Upper lobe of right lung (tissue), 1 donor: ENCODE results near the gene CNEP1R1. TPM values are rescaled to one million over a fixed set of nuclear protein-coding genes. Genes with fewer than 3 reads are reported as not detected.
A peak's percentile ranks its signal among the peaks of the same experiment; 100 is the strongest.
"Not testable (repeated sequence)": the region's sequence is repeated elsewhere in the genome, so short reads cannot be mapped to it uniquely, and the experiment has no call there.

Experiments used
- ATAC-seq: fragments of 200-7000 bp; cut with Tn5 transposase; one replicate; pipeline ENCODE4 v1.9.1; 2020; ENCODE audit warnings: mild to moderate bottlenecking, moderate library complexity
- DNase-seq: peaks from one replicate; pipeline ENCODE4 v3.0.0-alpha.2; 2020
- H3K27ac ChIP-seq: fragments of 200-600 bp; one replicate; pipeline ENCODE4 v1.8.0; 2022
- H3K27me3 ChIP-seq: fragments of 200-600 bp; one replicate; pipeline ENCODE4 v1.8.0; 2022; ENCODE audit warnings: mild to moderate bottlenecking
- H3K36me3 ChIP-seq: fragments of 200-600 bp; one replicate; pipeline ENCODE4 v1.8.0; 2022
- H3K4me1 ChIP-seq: fragments of 200-600 bp; one replicate; pipeline ENCODE4 v1.8.0; 2022
- H3K4me3 ChIP-seq: fragments of 200-600 bp; one replicate; pipeline ENCODE4 v1.8.0; 2022; ENCODE audit warnings: mild to moderate bottlenecking
- H3K9me3 ChIP-seq: fragments of 200-600 bp; one replicate; pipeline ENCODE4 v1.8.0; 2022
- intact Hi-C: fragments of 100-400 bp; cut with DNase I; formaldehyde crosslinking; loops from one replicate; pipeline ENCODE4 v1.11.0; 2022
- total RNA-seq: library from RNA; stranded (reverse); fragmentation: NEBNext Ultra II Directional; extraction: Animal tissue kit (Norgen Biotek cat#: 25700); gene quantifications from one replicate; pipeline ENCODE4 v1.2.1, GENCODE V29; 2021
- TF ChIP-seq, protein P1 (sequence below): fragments of 200-600 bp; IDR thresholded peaks from one replicate; pipeline ENCODE4 v1.8.0; 2022; ENCODE audit warnings: antibody characterized with exemption
- donor health status: DM: no; HTN: yes; CAD: no; lungs with severe emphysema.

The CNEP1R1 gene
- total RNA-seq, 1 donor from 2014 or later, result 21.9 TPM

DNA sequence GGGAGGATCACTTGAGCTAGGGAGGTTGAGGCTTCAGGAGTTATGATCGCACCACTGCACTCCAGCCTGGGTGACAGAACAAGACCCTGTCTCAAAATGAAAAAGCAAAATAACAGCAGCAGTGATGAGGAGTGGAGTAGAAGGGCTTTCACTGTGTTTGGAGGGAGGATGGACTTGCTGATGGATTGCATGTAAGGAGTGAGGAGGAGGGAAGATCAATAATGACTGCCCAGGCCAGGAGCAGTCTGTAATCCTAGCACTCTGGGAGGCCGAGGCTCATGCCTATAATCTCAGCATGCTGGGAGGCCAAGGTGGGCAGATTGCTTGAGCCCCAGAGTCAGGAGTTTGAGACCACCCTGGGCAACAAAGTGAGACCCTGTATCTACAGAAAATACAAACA lies 14.8 kb upstream of the CNEP1R1 start:
- DNase-seq (no peak), ATAC-seq (no peak)
- TF ChIP-seq, protein P1, sequence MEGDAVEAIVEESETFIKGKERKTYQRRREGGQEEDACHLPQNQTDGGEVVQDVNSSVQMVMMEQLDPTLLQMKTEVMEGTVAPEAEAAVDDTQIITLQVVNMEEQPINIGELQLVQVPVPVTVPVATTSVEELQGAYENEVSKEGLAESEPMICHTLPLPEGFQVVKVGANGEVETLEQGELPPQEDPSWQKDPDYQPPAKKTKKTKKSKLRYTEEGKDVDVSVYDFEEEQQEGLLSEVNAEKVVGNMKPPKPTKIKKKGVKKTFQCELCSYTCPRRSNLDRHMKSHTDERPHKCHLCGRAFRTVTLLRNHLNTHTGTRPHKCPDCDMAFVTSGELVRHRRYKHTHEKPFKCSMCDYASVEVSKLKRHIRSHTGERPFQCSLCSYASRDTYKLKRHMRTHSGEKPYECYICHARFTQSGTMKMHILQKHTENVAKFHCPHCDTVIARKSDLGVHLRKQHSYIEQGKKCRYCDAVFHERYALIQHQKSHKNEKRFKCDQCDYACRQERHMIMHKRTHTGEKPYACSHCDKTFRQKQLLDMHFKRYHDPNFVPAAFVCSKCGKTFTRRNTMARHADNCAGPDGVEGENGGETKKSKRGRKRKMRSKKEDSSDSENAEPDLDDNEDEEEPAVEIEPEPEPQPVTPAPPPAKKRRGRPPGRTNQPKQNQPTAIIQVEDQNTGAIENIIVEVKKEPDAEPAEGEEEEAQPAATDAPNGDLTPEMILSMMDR, result no peak
- intact Hi-C loops, result no loop called here
- H3K27me3 ChIP-seq, result no peaks in the 10 kb centered on the region
- no peaks in the 10 kb centered on the region for H3K36me3 ChIP-seq
- H3K4me1 ChIP-seq, result no peaks in the 10 kb centered on the region
- no peaks in the 10 kb centered on the region for H3K9me3 ChIP-seq
- H3K27ac ChIP-seq, result no peak overlapping the region
- H3K4me3 ChIP-seq, result no peak overlapping the region

DNA sequence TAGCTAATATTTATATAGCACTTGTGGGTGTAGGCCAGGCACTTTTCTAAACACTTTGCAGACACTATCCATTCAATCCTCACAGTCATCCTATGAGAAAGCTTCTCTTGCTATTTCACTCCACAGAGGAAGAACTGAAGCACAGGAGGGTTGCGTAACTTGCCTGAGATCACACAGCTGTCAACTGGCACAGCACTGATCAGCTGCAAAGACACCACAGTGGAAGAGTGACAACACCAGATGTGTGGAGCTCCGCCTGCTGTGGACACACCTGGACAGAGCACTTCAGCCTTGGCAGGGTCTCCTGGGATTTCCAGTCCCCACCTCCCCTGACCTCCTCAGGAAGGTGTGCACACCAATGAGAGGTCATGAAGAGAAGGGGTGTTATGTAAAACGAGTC lies 13.3 kb upstream of the CNEP1R1 start:
- Histone ChIP-seq H3K27me3 (no peaks in the 10 kb centered on the region), H3K27ac (no peak overlapping the region), H3K9me3 (no peaks in the 10 kb centered on the region), H3K36me3 (no peaks in the 10 kb centered on the region), H3K4me1 (no peaks in the 10 kb centered on the region), H3K4me3 (no peak overlapping the region)
- TF ChIP-seq, protein P1, result no peak
- ATAC-seq (peak; percentile 66), DNase-seq (no peak)
- intact Hi-C loops, result no loop called here

DNA sequence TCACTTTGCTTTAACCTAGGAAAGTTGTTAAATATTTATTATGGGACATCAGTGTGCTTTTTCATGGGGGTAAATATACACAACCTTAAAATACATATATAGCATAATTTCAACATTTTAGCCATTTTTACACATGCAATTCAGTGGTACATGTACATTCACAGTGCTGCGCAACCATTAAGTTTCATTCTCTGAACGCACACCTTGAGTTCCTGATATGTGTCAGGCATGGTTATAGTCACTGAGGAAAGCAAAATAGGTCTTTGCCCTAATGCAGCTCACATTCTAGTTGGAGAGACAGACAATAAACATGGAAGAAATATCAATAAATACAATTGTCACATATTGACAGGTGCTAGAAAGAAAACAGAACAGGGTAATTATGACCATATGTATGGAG lies 12.8 kb upstream of the CNEP1R1 start:
- H3K4me3 ChIP-seq, result no peak overlapping the region
- H3K4me1 ChIP-seq, result no peaks in the 10 kb centered on the region
- H3K27me3 ChIP-seq, result no peaks in the 10 kb centered on the region
- TF ChIP-seq, protein P1, result no peak
- H3K27ac ChIP-seq, result no peak overlapping the region
- intact Hi-C loops, result no loop called here
- no peak for DNase-seq
- no peaks in the 10 kb centered on the region for H3K9me3 ChIP-seq
- no peak for ATAC-seq
- H3K36me3 ChIP-seq, result no peaks in the 10 kb centered on the region

DNA sequence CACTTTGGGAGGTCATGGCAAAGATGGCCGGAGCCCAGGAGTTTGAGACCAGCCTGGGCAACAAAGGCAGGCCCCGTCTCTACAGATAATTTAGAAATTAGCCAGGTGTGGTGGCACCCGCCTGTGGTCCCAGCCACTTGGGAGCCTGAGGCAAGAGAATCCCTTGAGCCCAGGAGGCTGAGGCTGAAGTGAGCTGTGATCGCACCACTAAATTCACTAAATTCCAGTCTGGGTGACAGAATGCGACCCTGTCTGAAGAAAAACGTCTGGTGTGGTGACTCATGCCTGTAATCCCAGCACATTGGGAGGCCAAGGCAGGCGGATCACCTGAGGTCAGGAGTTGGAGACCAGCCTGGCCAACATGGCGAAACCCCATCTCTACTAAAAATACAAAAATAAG lies 10.8 kb upstream of the CNEP1R1 start:
- not testable (repeated sequence) for H3K36me3 ChIP-seq, ATAC-seq

DNA sequence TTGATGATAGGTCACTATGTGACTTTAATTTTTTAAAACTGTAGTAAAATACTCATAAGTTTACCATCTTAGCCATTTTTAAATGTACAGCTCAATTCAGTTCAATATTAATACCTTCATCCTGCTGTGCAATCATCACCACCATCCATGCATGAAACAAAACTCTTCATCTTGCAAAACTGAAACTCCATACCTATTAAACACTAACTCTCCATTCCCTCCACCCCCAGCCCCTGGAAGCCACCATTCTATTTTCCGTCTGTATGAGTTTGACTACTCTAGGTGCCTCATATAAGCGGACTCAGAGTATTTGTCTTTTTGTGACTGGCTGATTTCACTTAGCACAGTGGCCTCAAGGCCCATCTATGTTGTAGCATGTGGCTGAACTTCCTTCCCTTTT lies 9.4 kb upstream of the CNEP1R1 start:
- Histone ChIP-seq H3K4me1 (no peaks in the 10 kb centered on the region), H3K36me3 (no peaks in the 10 kb centered on the region), H3K27ac (no peak overlapping the region), H3K4me3 (no peak overlapping the region), H3K27me3 (no peaks in the 10 kb centered on the region), H3K9me3 (no peaks in the 10 kb centered on the region)
- TF ChIP-seq, protein P1, result no peak
- DNase-seq (no peak), ATAC-seq (no peak)
- intact Hi-C loops, result no loop called here

More for the DNA sequence above, 10.8 kb upstream of the CNEP1R1 start:
- intact Hi-C loops, H3K27ac ChIP-seq, H3K4me3 ChIP-seq, H3K9me3 ChIP-seq, DNase-seq, H3K4me1 ChIP-seq, H3K27me3 ChIP-seq: not testable (repeated sequence)

DNA sequence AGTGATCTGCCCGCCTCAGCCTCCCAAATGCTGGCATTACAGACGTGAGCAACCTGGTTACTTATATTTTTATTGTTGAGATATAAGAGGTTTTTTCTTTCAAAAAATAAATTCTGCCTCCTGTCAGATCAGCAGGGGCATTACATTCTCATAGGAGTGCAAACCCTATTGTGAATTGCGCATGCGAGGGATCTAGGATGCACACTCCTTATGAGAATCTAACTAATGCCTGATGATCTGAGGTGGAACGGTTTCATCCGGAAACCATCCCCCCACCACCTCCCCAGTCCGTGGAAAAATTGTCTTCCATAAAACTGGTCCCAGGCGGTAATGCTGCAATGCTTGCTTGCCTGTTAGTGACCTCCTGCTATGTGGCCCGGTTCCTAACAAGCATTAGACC lies 7.5 kb upstream of the CNEP1R1 start:
- Histone ChIP-seq H3K36me3 (no peaks in the 10 kb centered on the region), H3K4me3 (no peak overlapping the region), H3K4me1 (no peaks in the 10 kb centered on the region), H3K9me3 (no peaks in the 10 kb centered on the region), H3K27me3 (no peaks in the 10 kb centered on the region), H3K27ac (no peak overlapping the region)
- ATAC-seq (no peak), DNase-seq (no peak)
- intact Hi-C loops, result no loop called here
- TF ChIP-seq, protein P1, result no peak
